IMR-90 (cell line): Measurements from ENCODE around the gene FAM193B. TPM values are rescaled to one million over a fixed set of nuclear protein-coding genes. Genes with fewer than 3 reads are reported as not detected.
A peak's percentile ranks its signal among the peaks of the same experiment; 100 is the strongest.

ENCODE experiments used
- ATAC-seq: fragments of 200-7000 bp; cut with Tn5 transposase; 2 replicates; pipeline ENCODE4 v1.9.1; 2020; ENCODE audit warnings: low read depth, mild to moderate bottlenecking, moderate library complexity
- BruUV-seq: library from RNA; stranded (reverse); fragments of 400-500 nt; replicated peaks from 2 replicates; lab custom pipeline; 2021; lab: Mats Ljungman, UMichigan
- CTCF ChIA-PET: fragments of 300-600 bp; formaldehyde crosslinking; extraction: SDS; loops from one replicate; lab custom pipeline; 2021; ENCODE audit warnings: antibody characterized with exemption; lab: Yijun Ruan, JAX
- POLR2A ChIA-PET: fragments of 300-600 bp; sonication (Branson Sonifier 250); formaldehyde crosslinking; loops from one replicate; lab custom pipeline; 2022; ENCODE audit warnings: antibody characterized with exemption; ENCODE audit not compliant: unreplicated experiment; lab: Charles Lee
- DNase-seq: peaks from one replicate; pipeline ENCODE4 v3.0.0; 2013
- H2AFZ ChIP-seq: replicated peaks from 2 replicates; pipeline ENCODE3; 2013; ENCODE audit warnings: low read length, mild to moderate bottlenecking; ENCODE audit not compliant: poor library complexity
- H2AK5ac ChIP-seq: 2 replicates; pipeline ENCODE4 v1.6.1; 2013; ENCODE audit warnings: low read depth, low read length, inconsistent platforms
- H2AK9ac ChIP-seq: replicated peaks from 2 replicates; pipeline ENCODE3; 2013; ENCODE audit warnings: mild to moderate bottlenecking, low read depth, low read length, moderate library complexity; ENCODE audit not compliant: poor library complexity
- H2BK120ac ChIP-seq: 2 replicates; pipeline ENCODE4 v1.6.1; 2013; ENCODE audit warnings: low read depth, low read length, inconsistent platforms
- H2BK15ac ChIP-seq: 3 replicates; pipeline ENCODE4 v1.6.1; 2013; ENCODE audit warnings: low read depth, low read length, inconsistent platforms
- H2BK20ac ChIP-seq: 2 replicates; pipeline ENCODE4 v1.6.1; 2013; ENCODE audit warnings: low read depth, mild to moderate bottlenecking, inconsistent platforms, low read length, moderate library complexity
- H2BK5ac ChIP-seq: 2 replicates; pipeline ENCODE4 v1.6.1; 2013; ENCODE audit warnings: mild to moderate bottlenecking, low read depth, low read length, inconsistent platforms; ENCODE audit not compliant: poor library complexity, severe bottlenecking
- H3K14ac ChIP-seq: replicated peaks from 2 replicates; pipeline ENCODE4 v1.6.1; 2013; ENCODE audit warnings: low read depth, low read length, inconsistent platforms
- H3K18ac ChIP-seq: 2 replicates; pipeline ENCODE4 v1.6.1; 2013; ENCODE audit warnings: low read depth, low read length, control low read depth
- H3K23ac ChIP-seq: 2 replicates; pipeline ENCODE4 v1.6.1; 2013; ENCODE audit warnings: low read depth, low read length, inconsistent platforms
- H3K27ac ChIP-seq: 2 replicates; pipeline ENCODE4 v1.5.1; 2013; ENCODE audit warnings: mild to moderate bottlenecking, control low read depth, low read length; ENCODE audit not compliant: insufficient read depth
- H3K27me3 ChIP-seq: 2 replicates; pipeline ENCODE4 v1.6.1; 2013; ENCODE audit warnings: low read length; ENCODE audit not compliant: control insufficient read depth, insufficient read depth
- H3K36me3 ChIP-seq: 2 replicates; pipeline ENCODE4 v1.6.1; 2013; ENCODE audit warnings: low read length, mixed read lengths; ENCODE audit not compliant: control insufficient read depth, insufficient read depth
- H3K4ac ChIP-seq: 2 replicates; pipeline ENCODE4 v1.6.1; 2013; ENCODE audit warnings: low read depth, low read length, inconsistent platforms
- H3K4me1 ChIP-seq: 2 replicates; pipeline ENCODE4 v1.6.1; 2013; ENCODE audit warnings: low read length, mixed read lengths; ENCODE audit not compliant: control insufficient read depth, insufficient read depth
- H3K4me2 ChIP-seq: 2 replicates; pipeline ENCODE4 v1.6.1; 2013; ENCODE audit warnings: low read depth, mild to moderate bottlenecking, control low read depth, low read length, moderate library complexity
- H3K4me3 ChIP-seq: 2 replicates; pipeline ENCODE4 v1.5.1; 2013; ENCODE audit warnings: low read depth, mild to moderate bottlenecking, control low read depth, low read length, moderate library complexity; ENCODE audit not compliant: insufficient read depth
- H3K56ac ChIP-seq: 2 replicates; pipeline ENCODE4 v1.6.1; 2013; ENCODE audit warnings: low read length, inconsistent platforms; ENCODE audit not compliant: insufficient read depth; ENCODE audit errors: extremely low read depth
- H3K79me1 ChIP-seq, 2 experiments: 2 replicates each; pipeline ENCODE4 v1.6.1; 2013; ENCODE audit warnings: low read length in 2 of 2, inconsistent platforms in 1 of 2, low read depth in 1 of 2
- H3K9ac ChIP-seq: 2 replicates; pipeline ENCODE4 v1.6.1; 2013; ENCODE audit warnings: low read depth, low read length, control low read depth
- H3K9me1 ChIP-seq: 2 replicates; pipeline ENCODE4 v1.6.1; 2013; ENCODE audit warnings: low read length, inconsistent platforms; ENCODE audit not compliant: insufficient read depth
- H3K9me3 ChIP-seq: 2 replicates; pipeline ENCODE4 v1.6.1; 2013; ENCODE audit warnings: low read length; ENCODE audit not compliant: control insufficient read depth, insufficient read depth
- H4K20me1 ChIP-seq: 2 replicates; pipeline ENCODE4 v1.6.1; 2013; ENCODE audit warnings: low read length, inconsistent platforms; ENCODE audit not compliant: insufficient read depth
- H4K5ac ChIP-seq: 2 replicates; pipeline ENCODE4 v1.6.1; 2013; ENCODE audit warnings: mild to moderate bottlenecking, low read depth, low read length, control low read depth
- H4K8ac ChIP-seq, 2 experiments: 2 replicates each; pipeline ENCODE4 v1.6.1; 2013; ENCODE audit warnings: low read depth in 2 of 2, low read length in 2 of 2, control low read depth in 1 of 2, inconsistent platforms in 1 of 2
- H4K91ac ChIP-seq: 2 replicates; pipeline ENCODE4 v1.6.1; 2013; ENCODE audit warnings: low read depth, low read length, inconsistent platforms; ENCODE audit not compliant: insufficient read depth
- POLR2A ChIP-seq: IDR thresholded peaks from 2 replicates; pipeline ENCODE4 v1.6.1; 2012; ENCODE audit warnings: mild to moderate bottlenecking, low read depth, low read length
- RAD21 ChIP-seq: IDR thresholded peaks from 2 replicates; pipeline ENCODE4 v1.6.1; 2012; ENCODE audit warnings: low read length, improper control_type of control experiment
- WGBS, 2 experiments: methylation state at CpG; one replicate each; pipeline versions ENCODE4 v1.1.5 to v1.1.7; 2013; ENCODE audit warnings: missing lambda C conversion rate in 2 of 2; ENCODE audit not compliant: insufficient read length in 1 of 2; ENCODE audit errors: extremely low coverage in 2 of 2; 5-methylcytosine and 5-hydroxymethylcytosine counted together
- dilution Hi-C: fragments of 300-500 bp; cut with HindIII; formaldehyde crosslinking; loops from one replicate; pipeline ENCODE4 v1.14.3; 2018; ENCODE audit warnings: low sequenced_read_pairs; ENCODE audit not compliant: unreplicated experiment
- in situ Hi-C: fragments of 300-500 bp; cut with MboI; formaldehyde crosslinking; loops from 3 replicates; pipeline ENCODE4 v1.14.3; 2019; ENCODE audit warnings: low sequenced_read_pairs, inconsistent platforms, mixed read lengths
- intact Hi-C: fragments of 100-400 bp; cut with micrococcal nuclease; formaldehyde crosslinking; loops from 2 replicates; pipeline ENCODE4 v1.10.0; 2022
- polyA plus RNA-seq, 3 experiments: library from polyadenylated mRNA; depleted of rRNA; stranded (reverse); fragments of >200 nt; gene quantifications; 2 replicates each; pipeline ENCODE4 v1.2.3, GENCODE V29; 2012; ENCODE audit warnings: low replicate concordance in 1 of 3
- total RNA-seq: library from RNA; depleted of rRNA; stranded (reverse); fragments of >200 nt; gene quantifications from 2 replicates; pipeline ENCODE4 v1.2.3, GENCODE V29; 2012

FAM193B gene
- total and polyA plus RNA-seq, 2 of the 4 experiments (the other 2 are of a cell fraction): 9.5 to 52.2 TPM

GRCh38 chr5:177474846-177475562 lies 79.4 kb downstream of the FAM193B start:
- H3K9me1 ChIP-seq: peaks cover 25% of the 10 kb centered on the region
- peak overlapping the region; percentile 30; the same call in 1 of the 2 replicates for H3K4ac ChIP-seq
- peaks cover 3 to 30% of the 10 kb centered on the region in 2 experiments; a peak in 2 of 4 replicates for H3K79me1 ChIP-seq
- no peak overlapping the region for H4K8ac ChIP-seq
- H4K20me1 ChIP-seq: peaks cover 53% of the 10 kb centered on the region
- peaks cover 37% of the 10 kb centered on the region for H3K4me1 ChIP-seq
- ATAC-seq (no peak), DNase-seq (no peak)
- no peak overlapping the region for H3K18ac ChIP-seq
- POLR2A ChIA-PET: interaction anchor here (0.9 kb wide), 1 partner anchor 14 kb away, joined by 7 read pairs; no protein-coding TSS in a partner anchor
- intact Hi-C loops: no loop called here
- no peak overlapping the region for H3K4me2 ChIP-seq
- H2BK5ac ChIP-seq: no peak overlapping the region
- no peak overlapping the region for H3K56ac ChIP-seq
- no TSS peak for BruUV-seq
- H4K91ac ChIP-seq: no peak overlapping the region
- no peak overlapping the region for H2BK120ac ChIP-seq
- CTCF ChIA-PET: interaction anchor here (0.9 kb wide), 1 partner anchor 120 kb away, joined by 10 read pairs; no protein-coding TSS in a partner anchor
- H4K5ac ChIP-seq: no peak overlapping the region
- H3K23ac ChIP-seq: no peak overlapping the region
- H2AK5ac ChIP-seq: peak overlapping the region; percentile 23; the same call in 1 of the 2 replicates
- no peak overlapping the region for H3K14ac ChIP-seq
- peak overlapping the region; percentile 29 for H2AK9ac ChIP-seq
- no peak overlapping the region for H2BK20ac ChIP-seq
- peaks cover 21% of the 10 kb centered on the region for H3K36me3 ChIP-seq
- H3K4me3 ChIP-seq: no peak overlapping the region
- H3K27me3 ChIP-seq: no peaks in the 10 kb centered on the region
- in situ Hi-C loops: no loop called here
- WGBS, 2 experiments: no CpG with 5 or more reads among the region's 4 CpGs
- H2AFZ ChIP-seq: no peak overlapping the region
- H3K9ac ChIP-seq: no peak overlapping the region
- H3K9me3 ChIP-seq: no peaks in the 10 kb centered on the region
- no peak overlapping the region for H3K27ac ChIP-seq
- TF ChIP-seq RAD21 (no peak), POLR2A (0 out of 2 replicates have a peak, but pooled peaks have one; percentile 69)
- H2BK15ac ChIP-seq: no peak overlapping the region
- dilution Hi-C loops: no loop called here
